NCI-H748 (cell line): Measurements from ENCODE around the gene ATXN3.

Experiments
- DNase-seq: peaks from one replicate; lab custom pipeline; 2025; ENCODE audit not compliant: unreplicated experiment; lab: John Stamatoyannopoulos, UW

The ATXN3 gene

GRCh38 chr14:92009604-92010003 is 96.8 kb downstream of the ATXN3 start:
- DNase-seq, result no peak
